Measurements from ENCODE around the gene HDAC2.

GRCh38 chr6:113908801-113909200 is 62.1 kb downstream of the HDAC2 start:
- TF ChIP-seq ZNF565 (CRISPR knock-in tag; conservative IDR thresholded peaks at IDR 0.05; ENCODE audit: low read depth) (no peak), ZFP30 (CRISPR knock-in tag; IDR thresholded peaks at IDR 0.05) (no peak)

Measured in SK-N-SH treated with all-trans-retinoic acid at 6 μM for 48 hours (cell line).